ENCODE data around the gene DLG3.
"Not testable (repeated sequence)": the region's sequence is repeated elsewhere in the genome, so short reads cannot be mapped to it uniquely, and the experiment has no call there.

The DLG3 gene

GRCh38 chrX:70444326-70444945, at the start of gene DLG3:
DLG3 (plus strand) TSS chrX:70444835; CDS start chrX:70445202, 367 bp downstream.
- peaks cover 51% of the 10 kb centered on the region for H3K27me3 Mint-ChIP-seq (ENCODE audit: low read depth)
- H3K36me3 Mint-ChIP-seq (ENCODE audit: low read depth), result no peaks in the 10 kb centered on the region
- H3K4me1 Mint-ChIP-seq (ENCODE audit: low read depth), result peaks cover 5% of the 10 kb centered on the region
- no peak within 1 kb of the TSS for H3K27ac Mint-ChIP-seq
- H3K4me3 Mint-ChIP-seq, result peak within 1 kb of the TSS; percentile 28
- no peaks in the 10 kb centered on the region for H3K9me3 Mint-ChIP-seq

DNA sequence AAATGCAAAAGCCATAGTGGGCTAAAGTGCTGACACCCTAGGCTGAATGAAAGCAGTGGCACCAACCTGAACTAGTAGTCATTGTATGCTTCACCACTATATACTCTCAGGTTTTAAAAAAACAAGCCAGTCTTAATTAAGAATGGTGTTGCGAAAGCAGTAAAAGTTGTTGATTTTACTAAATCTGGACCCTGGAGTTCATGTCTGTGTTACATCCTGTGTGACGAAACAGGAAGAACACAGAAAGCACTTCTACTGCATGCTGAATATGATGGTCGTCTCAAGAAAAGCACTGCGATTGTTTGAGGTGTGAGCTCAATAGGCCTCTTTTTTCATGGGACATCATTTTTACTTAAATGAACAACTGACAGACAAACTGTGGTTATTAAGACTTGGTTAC, 45.7 kb upstream of the DLG3 start:
- H3K4me1 Mint-ChIP-seq (ENCODE audit: low read depth), result peaks cover 3% of the 10 kb centered on the region
- no peak overlapping the region for H3K4me3 Mint-ChIP-seq
- H3K9me3 Mint-ChIP-seq, result no peaks in the 10 kb centered on the region
- H3K27ac Mint-ChIP-seq, result peak overlapping the region; percentile 88
- peaks cover 9% of the 10 kb centered on the region for H3K36me3 Mint-ChIP-seq (ENCODE audit: low read depth)
- H3K27me3 Mint-ChIP-seq (ENCODE audit: low read depth), result no peaks in the 10 kb centered on the region

DNA sequence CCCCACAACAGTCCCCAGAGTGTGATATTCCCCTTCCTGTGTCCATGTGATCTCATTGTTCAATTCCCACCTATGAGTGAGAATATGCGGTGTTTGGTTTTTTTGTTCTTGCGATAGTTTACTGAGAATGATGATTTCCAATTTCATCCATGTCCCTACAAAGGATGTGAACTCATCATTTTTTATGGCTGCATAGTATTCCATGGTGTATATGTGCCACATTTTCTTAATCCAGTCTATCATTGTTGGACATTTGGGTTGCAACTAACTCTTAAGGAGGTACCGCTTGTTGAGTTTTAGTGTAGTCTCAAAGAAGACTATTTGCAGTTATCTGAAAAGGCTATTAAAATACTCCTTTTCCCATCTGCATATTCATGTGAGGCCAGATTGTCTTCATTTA, 44.5 kb upstream of the DLG3 start:
- H3K27ac Mint-ChIP-seq; H3K27me3 Mint-ChIP-seq (ENCODE audit: low read depth); H3K9me3 Mint-ChIP-seq; H3K36me3 Mint-ChIP-seq (ENCODE audit: low read depth); H3K4me3 Mint-ChIP-seq; H3K4me1 Mint-ChIP-seq (ENCODE audit: low read depth): not testable (repeated sequence)

DNA sequence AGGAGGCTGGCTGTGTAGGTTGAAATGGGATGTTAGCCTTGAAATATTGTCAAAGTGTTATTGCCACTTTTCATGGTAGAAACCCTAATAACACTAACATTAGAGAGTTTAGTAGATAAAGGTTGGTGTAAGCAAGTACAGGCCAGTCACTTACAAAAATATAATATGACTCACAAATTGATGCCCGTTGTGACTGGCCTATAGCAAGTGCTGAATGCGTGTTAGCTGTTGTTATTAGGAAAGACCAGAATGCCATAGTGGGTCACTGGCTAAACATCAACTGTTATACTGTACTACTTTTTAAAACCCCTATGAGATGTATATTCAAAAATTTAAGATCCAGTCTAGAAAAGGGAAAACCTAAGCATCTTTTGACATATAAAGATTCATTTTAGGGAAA, 41.9 kb upstream of the DLG3 start:
- Mint-ChIP-seq H3K4me3 (no peak overlapping the region), H3K27ac (no peak overlapping the region), H3K36me3 (ENCODE audit: low read depth) (peaks cover 9% of the 10 kb centered on the region), H3K27me3 (ENCODE audit: low read depth) (no peaks in the 10 kb centered on the region), H3K4me1 (ENCODE audit: low read depth) (peaks cover 3% of the 10 kb centered on the region), H3K9me3 (no peaks in the 10 kb centered on the region)

DNA sequence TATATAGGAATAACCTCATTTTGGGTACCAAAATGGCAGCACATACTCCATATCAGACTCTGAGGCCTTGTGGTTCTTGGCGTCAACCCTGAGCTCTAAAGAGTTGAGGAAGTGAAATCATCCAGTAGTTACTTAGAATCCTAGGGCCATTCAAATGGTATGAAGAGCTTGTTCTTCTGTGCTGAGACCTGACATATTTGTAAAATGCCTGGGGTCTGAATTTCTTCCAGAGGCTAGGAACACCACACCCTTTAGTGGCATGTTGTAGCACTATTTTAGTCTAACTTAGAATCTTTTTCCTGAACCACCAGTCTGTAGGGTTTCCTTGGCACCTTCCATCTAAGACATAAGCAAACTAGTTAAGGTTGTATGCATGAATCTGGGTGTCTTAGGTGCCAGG, 39.6 kb upstream of the DLG3 start:
- Mint-ChIP-seq H3K27me3 (ENCODE audit: low read depth) (no peaks in the 10 kb centered on the region), H3K9me3 (no peaks in the 10 kb centered on the region), H3K4me1 (ENCODE audit: low read depth) (no peaks in the 10 kb centered on the region), H3K4me3 (no peak overlapping the region), H3K27ac (no peak overlapping the region), H3K36me3 (ENCODE audit: low read depth) (peaks cover 14% of the 10 kb centered on the region)

DNA sequence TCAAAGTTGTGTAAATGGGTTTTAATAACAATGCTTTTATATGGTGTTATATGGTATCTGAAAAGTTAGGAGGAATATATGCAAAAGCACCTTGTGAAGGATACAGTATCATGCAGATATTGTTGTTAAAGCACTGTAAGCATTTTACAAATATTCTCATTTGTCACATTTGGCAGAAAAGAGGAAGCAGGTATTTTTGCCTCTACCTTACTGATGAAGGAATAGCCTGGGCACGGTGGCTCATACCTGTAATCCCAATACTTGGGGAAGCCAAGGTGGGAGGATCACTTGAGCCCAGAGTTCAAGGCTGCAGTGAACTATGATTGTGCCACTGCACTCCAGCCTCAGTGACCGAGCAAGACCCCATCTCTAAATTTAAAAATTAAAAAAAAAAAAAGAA, 33.7 kb upstream of the DLG3 start:
- H3K9me3 Mint-ChIP-seq, result no peaks in the 10 kb centered on the region
- no peaks in the 10 kb centered on the region for H3K4me1 Mint-ChIP-seq (ENCODE audit: low read depth)
- no peak overlapping the region for H3K27ac Mint-ChIP-seq
- no peaks in the 10 kb centered on the region for H3K27me3 Mint-ChIP-seq (ENCODE audit: low read depth)
- peaks cover 7% of the 10 kb centered on the region for H3K36me3 Mint-ChIP-seq (ENCODE audit: low read depth)
- no peak overlapping the region for H3K4me3 Mint-ChIP-seq

GRCh38 chrX:70411475-70411874, 33.2 kb upstream of the DLG3 start:
- Mint-ChIP-seq H3K9me3 (no peaks in the 10 kb centered on the region), H3K27ac (no peak overlapping the region), H3K36me3 (ENCODE audit: low read depth) (peaks cover 7% of the 10 kb centered on the region), H3K27me3 (ENCODE audit: low read depth) (no peaks in the 10 kb centered on the region), H3K4me3 (no peak overlapping the region), H3K4me1 (ENCODE audit: low read depth) (no peaks in the 10 kb centered on the region)

- peaks cover 9% of the 10 kb centered on the region for H3K36me3 Mint-ChIP-seq (ENCODE audit: low read depth)
Observed at GRCh38 chrX:70421618-70422017, 23.0 kb upstream of the DLG3 start.

DNA sequence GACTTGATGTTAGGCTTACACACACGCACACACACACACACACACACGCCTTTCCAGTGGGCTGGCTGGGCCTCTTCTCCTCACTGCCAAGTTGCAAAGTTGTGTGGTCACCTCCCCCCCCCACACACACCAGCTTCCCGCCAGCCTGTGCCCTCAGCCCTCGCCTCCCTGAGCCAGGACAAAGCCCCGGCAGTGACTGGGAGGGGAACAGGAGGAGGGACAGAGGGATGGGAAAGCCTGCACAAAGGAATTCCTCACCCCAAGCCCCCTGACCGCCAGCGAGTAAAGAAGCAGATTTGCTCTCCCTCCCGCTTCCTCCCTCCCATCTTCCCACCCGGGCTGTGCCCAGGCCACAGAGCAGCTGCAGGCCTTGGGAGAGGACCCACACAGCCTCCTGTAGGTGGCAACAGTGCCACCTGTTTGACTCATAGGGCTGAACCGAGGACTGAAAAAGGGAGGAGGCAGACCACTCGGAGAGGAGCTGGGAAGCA, 21.7 kb upstream of the DLG3 start, which contains the start of gene GDPD2:
GDPD2 (plus strand) TSS at position 464 of the 491 bp plus-strand sequence. CDS start 1,671 bp downstream, outside the sequence.
- Mint-ChIP-seq H3K4me1 (ENCODE audit: low read depth) (no peaks in the 10 kb centered on the region), H3K27ac (no peak within 1 kb of the TSS), H3K27me3 (ENCODE audit: low read depth) (no peaks in the 10 kb centered on the region), H3K36me3 (ENCODE audit: low read depth) (peaks cover 8% of the 10 kb centered on the region), H3K4me3 (peak within 1 kb of the TSS; percentile 25), H3K9me3 (no peaks in the 10 kb centered on the region)

More at GRCh38 chrX:70421618-70422017, 23.0 kb upstream of the DLG3 start:
- Mint-ChIP-seq H3K27me3 (ENCODE audit: low read depth) (no peaks in the 10 kb centered on the region), H3K4me3 (no peak overlapping the region), H3K4me1 (ENCODE audit: low read depth) (no peaks in the 10 kb centered on the region), H3K9me3 (no peaks in the 10 kb centered on the region), H3K27ac (no peak overlapping the region)

GRCh38 chrX:70423936-70424675, 20.5 kb upstream of the DLG3 start:
- Mint-ChIP-seq H3K27ac (no peak overlapping the region), H3K27me3 (ENCODE audit: low read depth) (no peaks in the 10 kb centered on the region), H3K9me3 (no peaks in the 10 kb centered on the region), H3K36me3 (ENCODE audit: low read depth) (peaks cover 5% of the 10 kb centered on the region), H3K4me3 (no peak overlapping the region), H3K4me1 (ENCODE audit: low read depth) (no peaks in the 10 kb centered on the region)

- Mint-ChIP-seq H3K4me3 (no peak overlapping the region), H3K9me3 (no peaks in the 10 kb centered on the region)
Observed at GRCh38 chrX:70424801-70425200, 19.8 kb upstream of the DLG3 start.

GRCh38 chrX:70426286-70427278, 18.1 kb upstream of the DLG3 start:
- Mint-ChIP-seq H3K9me3 (no peaks in the 10 kb centered on the region), H3K4me1 (ENCODE audit: low read depth) (no peaks in the 10 kb centered on the region), H3K4me3 (no peak overlapping the region), H3K36me3 (ENCODE audit: low read depth) (no peaks in the 10 kb centered on the region), H3K27me3 (ENCODE audit: low read depth) (no peaks in the 10 kb centered on the region), H3K27ac (no peak overlapping the region)

More at GRCh38 chrX:70424801-70425200, 19.8 kb upstream of the DLG3 start:
- Mint-ChIP-seq H3K27me3 (ENCODE audit: low read depth) (no peaks in the 10 kb centered on the region), H3K27ac (no peak overlapping the region), H3K36me3 (ENCODE audit: low read depth) (peaks cover 5% of the 10 kb centered on the region), H3K4me1 (ENCODE audit: low read depth) (no peaks in the 10 kb centered on the region)

- Mint-ChIP-seq H3K4me1 (ENCODE audit: low read depth) (no peaks in the 10 kb centered on the region), H3K27ac (no peak overlapping the region), H3K4me3 (no peak overlapping the region), H3K36me3 (ENCODE audit: low read depth) (no peaks in the 10 kb centered on the region), H3K27me3 (ENCODE audit: low read depth) (no peaks in the 10 kb centered on the region), H3K9me3 (no peaks in the 10 kb centered on the region)
Observed at GRCh38 chrX:70427365-70427764, 17.3 kb upstream of the DLG3 start.

DNA sequence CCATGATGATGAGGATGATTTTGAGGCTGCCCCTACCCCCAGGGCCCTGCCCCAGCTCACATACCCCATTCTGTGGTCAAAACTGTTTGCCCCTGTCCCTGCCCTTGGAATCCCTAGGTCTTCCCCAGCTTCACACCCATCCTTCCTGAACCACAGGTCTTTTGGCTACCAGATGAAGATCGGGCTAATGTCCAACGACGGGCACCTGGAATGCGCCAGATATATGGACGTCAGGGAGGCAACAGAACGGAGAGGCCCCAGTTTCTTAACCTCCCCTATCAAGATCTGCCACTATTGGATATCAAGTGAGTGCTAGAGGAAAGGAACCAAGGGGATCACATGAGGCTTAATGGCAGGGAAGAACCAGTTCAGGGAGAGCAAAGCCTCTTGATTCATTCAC, 14.9 kb upstream of the DLG3 start:
- no peaks in the 10 kb centered on the region for H3K27me3 Mint-ChIP-seq (ENCODE audit: low read depth)
- no peaks in the 10 kb centered on the region for H3K36me3 Mint-ChIP-seq (ENCODE audit: low read depth)
- no peak overlapping the region for H3K4me3 Mint-ChIP-seq
- no peaks in the 10 kb centered on the region for H3K9me3 Mint-ChIP-seq
- H3K4me1 Mint-ChIP-seq (ENCODE audit: low read depth), result peaks cover 8% of the 10 kb centered on the region
- H3K27ac Mint-ChIP-seq, result no peak overlapping the region
